Coronary artery (tissue), 2 donors: ENCODE data around the gene HS6ST2.

Experiments
- DNase-seq: peaks from one replicate; pipeline ENCODE4 v3.0.0-alpha.2; 2017; ENCODE audit warnings: low spot score
- H3K27ac ChIP-seq, 2 donors: fragments of 200-600 bp; sonication (generic); one replicate each; pipeline ENCODE4 v1.5.1; 2016 to 2019
- H3K4me3 ChIP-seq: fragments of 200-600 bp; sonication (generic); 2 replicates; pipeline ENCODE4 v1.5.1; 2016; ENCODE audit warnings: mild to moderate bottlenecking, moderate library complexity
- CTCF ChIP-seq: fragments of 200-600 bp; sonication (generic); IDR thresholded peaks from one replicate; pipeline ENCODE4 v1.5.1; 2019; ENCODE audit warnings: antibody characterized with exemption

Gene HS6ST2

GRCh38 chrX:132848296-132848970 is 110.0 kb downstream of the HS6ST2 start:
- Histone ChIP-seq H3K27ac (no peak overlapping the region), H3K4me3 (no peak overlapping the region)
- no peak for DNase-seq
- TF ChIP-seq CTCF, result no peak

GRCh38 chrX:132843363-132843762 is 115.1 kb downstream of the HS6ST2 start:
- no peak for DNase-seq
- Histone ChIP-seq H3K4me3 (no peak overlapping the region), H3K27ac (no peak overlapping the region)
- TF ChIP-seq CTCF, result no peak

DNA sequence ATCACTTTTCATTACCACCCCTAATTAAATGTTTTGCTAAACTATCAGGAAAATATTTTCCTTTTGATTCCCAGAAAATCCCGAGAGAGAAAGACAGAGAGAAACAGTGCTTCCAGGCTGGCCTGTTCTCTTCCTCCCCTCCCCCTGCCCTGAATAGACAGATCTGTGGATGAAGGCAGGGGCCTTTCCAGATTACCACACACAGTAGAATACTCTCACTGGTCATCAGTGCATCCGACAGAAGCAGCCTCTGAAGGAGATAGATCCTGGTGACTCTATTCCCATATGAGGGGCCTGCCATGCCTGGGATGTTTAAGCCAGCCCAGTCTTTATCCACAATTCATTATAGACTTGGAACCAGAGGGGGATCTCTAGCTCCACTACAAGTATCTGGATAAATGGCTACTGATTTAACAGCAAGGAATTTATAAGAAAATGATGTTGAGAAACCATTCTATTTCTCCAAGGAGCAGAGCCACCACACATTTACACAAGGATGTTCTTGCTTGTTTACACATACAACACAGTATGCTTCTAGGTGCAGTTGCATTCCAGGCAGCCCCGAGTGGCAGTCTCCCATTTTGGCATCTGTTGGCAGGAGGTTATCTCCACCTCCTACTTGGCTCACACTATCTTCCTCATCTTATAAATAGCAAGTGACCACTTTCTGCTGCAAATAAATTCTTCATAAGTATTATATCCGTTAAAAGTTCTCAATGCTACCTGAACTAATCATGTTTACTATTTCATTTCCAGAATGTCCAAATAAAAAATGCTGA is 115.8 kb downstream of the HS6ST2 start:
- no peak for TF ChIP-seq CTCF
- Histone ChIP-seq H3K4me3 (no peak overlapping the region), H3K27ac (no peak overlapping the region)
- no peak for DNase-seq

- H3K27ac ChIP-seq, result no peak overlapping the region
- no peak for TF ChIP-seq CTCF
- no peak overlapping the region for H3K4me3 ChIP-seq
- DNase-seq, result no peak
Measured at GRCh38 chrX:132837967-132838366, 120.5 kb downstream of the HS6ST2 start.

DNA sequence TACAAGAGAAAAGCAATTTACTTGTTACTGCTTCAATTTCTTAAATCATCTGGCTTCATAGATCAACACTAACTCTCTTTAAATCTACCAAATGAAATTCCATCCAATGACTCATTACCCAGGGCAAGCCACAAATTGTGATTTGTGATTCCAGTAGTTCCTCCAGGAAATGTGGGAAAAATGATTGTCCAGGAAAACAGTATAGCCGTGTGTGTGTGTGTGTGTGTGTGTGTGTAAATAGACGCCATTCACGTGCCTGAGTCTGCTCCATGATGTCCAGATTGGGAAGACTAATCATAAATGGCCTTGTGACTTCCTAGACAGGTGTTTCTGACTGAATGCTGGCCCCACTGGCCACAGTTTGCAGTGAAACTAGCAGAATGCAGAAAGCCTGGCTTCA is 121.3 kb downstream of the HS6ST2 start:
- no peak overlapping the region for H3K4me3 ChIP-seq
- no peak for DNase-seq
- TF ChIP-seq CTCF, result no peak
- no peak overlapping the region for H3K27ac ChIP-seq

DNA sequence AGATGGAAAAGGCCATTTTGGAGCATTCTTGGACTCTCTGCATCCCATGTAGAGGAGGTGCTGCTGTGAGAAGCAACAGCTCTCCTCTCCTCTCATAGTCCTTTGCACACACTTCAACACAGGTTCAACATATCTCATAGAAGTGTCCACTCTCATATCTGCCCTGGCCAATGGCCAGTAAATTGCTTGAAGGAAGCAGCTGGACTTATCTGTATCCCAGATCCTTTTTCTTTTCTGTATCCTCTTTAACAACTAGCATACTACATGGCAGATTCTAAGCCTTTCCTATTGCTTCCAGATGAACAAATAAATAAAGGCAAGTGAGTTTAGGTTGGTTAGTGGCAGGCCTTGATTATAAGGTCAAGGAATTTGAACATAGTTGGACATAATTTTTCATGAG is 122.0 kb downstream of the HS6ST2 start:
- Histone ChIP-seq H3K4me3 (no peak overlapping the region), H3K27ac (no peak overlapping the region)
- DNase-seq, result no peak
- TF ChIP-seq CTCF, result no peak

DNA sequence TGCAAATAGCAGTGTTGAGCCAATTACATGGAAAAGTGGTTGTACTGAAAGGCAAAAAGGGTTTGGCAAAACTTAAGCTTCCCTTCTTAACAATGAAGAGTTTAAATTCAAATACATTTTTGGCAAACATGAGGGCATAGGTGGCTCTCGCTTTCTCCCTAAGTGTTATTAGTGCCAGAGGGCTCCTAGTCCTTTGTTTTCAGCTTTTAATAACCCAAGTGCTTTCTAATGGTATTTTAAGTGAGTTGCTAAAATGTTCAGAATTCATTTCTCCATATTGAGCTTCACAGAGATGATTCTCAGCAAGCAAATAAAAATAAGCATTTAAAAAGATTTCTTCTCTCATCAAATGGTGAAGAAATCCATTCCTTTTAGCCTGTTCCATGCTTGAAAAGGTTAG is 123.7 kb downstream of the HS6ST2 start:
- no peak for TF ChIP-seq CTCF
- H3K27ac ChIP-seq, result no peak overlapping the region
- no peak for DNase-seq

More for the DNA sequence above, 123.7 kb downstream of the HS6ST2 start:
- no peak overlapping the region for H3K4me3 ChIP-seq
